SK-N-MC (cell line): ENCODE data around the gene AKR1A1.

Source experiments
- DNase-seq: peaks from one replicate; pipeline ENCODE4 v3.0.0-alpha.2; 2011; ENCODE audit warnings: low read depth, low spot score
- H3K27ac ChIP-seq: fragments of 200-600 bp; sonication (generic); 2 replicates; pipeline ENCODE4 v1.5.1; 2016; ENCODE audit warnings: mixed run types
- H3K36me3 ChIP-seq: fragments of 200-600 bp; sonication (generic); 2 replicates; pipeline ENCODE4 v1.6.1; 2017; ENCODE audit warnings: antibody characterized with exemption, low read length, mixed read lengths; ENCODE audit not compliant: insufficient read depth
- H3K4me3 ChIP-seq: fragments of 200-600 bp; sonication (generic); 2 replicates; pipeline ENCODE4 v1.5.1; 2016
- H3K9ac ChIP-seq: fragments of 200-600 bp; sonication (generic); 2 replicates; pipeline ENCODE4 v1.8.0; 2017; ENCODE audit warnings: mixed run types, mixed read lengths; ENCODE audit not compliant: insufficient read length
- H3K9me3 ChIP-seq: fragments of 200-600 bp; sonication (generic); 2 replicates; pipeline ENCODE4 v1.6.1; 2017; ENCODE audit warnings: low read depth, mild to moderate bottlenecking, antibody characterized with exemption, low read length, moderate library complexity, mixed read lengths
- EZH2 ChIP-seq: fragments of 200-600 bp; sonication (generic); IDR thresholded peaks from one replicate; pipeline ENCODE4 v1.6.1; 2017; ENCODE audit warnings: antibody characterized with exemption
- FOXP2 ChIP-seq: optimal IDR thresholded peaks from 2 replicates; pipeline ENCODE3; 2011; ENCODE audit warnings: mild to moderate bottlenecking, moderate library complexity; ENCODE audit not compliant: insufficient read depth; ENCODE audit errors: extremely low read length, control extremely low read depth
- POLR2AphosphoS5 ChIP-seq: IDR thresholded peaks from 2 replicates; pipeline ENCODE4 v1.6.1; 2012; ENCODE audit warnings: mild to moderate bottlenecking, low read depth, low read length, borderline replicate concordance

The AKR1A1 gene

GRCh38 chr1:45615885-45616284, 65.3 kb downstream of the AKR1A1 start:
- H3K36me3 ChIP-seq, result peaks cover 75% of the 10 kb centered on the region
- no peak overlapping the region for H3K4me3 ChIP-seq
- H3K9me3 ChIP-seq, result no peaks in the 10 kb centered on the region
- no peak for TF ChIP-seq POLR2AphosphoS5
- no peak for TF ChIP-seq FOXP2
- H3K27ac ChIP-seq, result no peak overlapping the region
- no peak for DNase-seq
- no peak overlapping the region for H3K9ac ChIP-seq

- Histone ChIP-seq H3K4me3 (no peak overlapping the region), H3K9me3 (no peaks in the 10 kb centered on the region), H3K27ac (0 out of 2 replicates have a peak overlapping the region, but pooled peaks have one; percentile 21), H3K9ac (no peak overlapping the region), H3K36me3 (peaks cover 59% of the 10 kb centered on the region)
- no peak for TF ChIP-seq EZH2
- TF ChIP-seq POLR2AphosphoS5, result 0 out of 2 replicates have a peak, but pooled peaks have one; percentile 11
- no peak for DNase-seq
Measured at GRCh38 chr1:45617618-45618017, 67.0 kb downstream of the AKR1A1 start.

DNA sequence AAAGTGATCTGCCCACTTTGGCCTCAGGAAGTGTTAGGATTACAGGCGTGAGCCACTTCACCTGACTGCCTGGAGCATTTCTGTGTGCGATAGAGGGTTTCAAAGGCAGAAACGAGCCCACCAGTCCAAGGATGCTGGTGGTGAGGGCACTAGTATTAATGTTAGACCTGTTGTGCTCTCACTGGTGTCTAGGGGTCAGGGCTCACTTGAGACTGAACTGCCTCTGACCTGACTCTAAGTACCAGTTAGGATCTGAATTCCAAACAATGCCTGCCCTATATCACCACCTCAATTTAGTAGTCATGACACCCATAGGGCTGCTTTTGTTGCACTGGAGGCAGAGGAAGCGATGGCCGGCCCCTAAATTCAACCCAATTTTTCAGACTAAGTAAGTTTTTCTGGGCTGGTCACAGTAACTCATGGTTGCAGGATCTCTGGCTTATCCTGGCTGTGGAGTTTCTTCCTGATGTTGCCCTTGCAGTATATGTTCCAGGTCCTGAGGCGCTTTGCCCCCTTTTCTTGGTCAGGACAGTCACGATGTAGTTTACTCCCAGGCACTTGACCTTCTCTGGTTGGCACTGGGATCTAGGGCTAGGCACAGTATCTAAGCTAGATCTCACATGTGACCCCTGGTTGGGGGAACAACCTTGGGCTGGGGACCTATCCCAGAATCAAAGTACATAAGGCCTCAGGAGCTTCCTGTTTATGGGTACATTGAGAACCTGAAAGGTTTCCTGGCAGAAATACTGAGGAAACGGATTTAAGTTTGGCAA, 68.7 kb downstream of the AKR1A1 start:
- Histone ChIP-seq H3K36me3 (peaks cover 42% of the 10 kb centered on the region), H3K27ac (peak overlapping the region; percentile 63; the same call in 1 of the 2 replicates), H3K4me3 (no peak overlapping the region), H3K9ac (no peak overlapping the region), H3K9me3 (no peaks in the 10 kb centered on the region)
- TF ChIP-seq POLR2AphosphoS5 (no peak), EZH2 (no peak), FOXP2 (no peak)
- DNase-seq, result no peak
